ENCODE results near the gene EDAR. TPM values are rescaled to one million over a fixed set of nuclear protein-coding genes. Genes with fewer than 3 reads are reported as not detected.

Gene EDAR
- total and polyA plus RNA-seq, 2 of the 4 experiments (the other 2 are of a cell fraction), result not detected

DNA sequence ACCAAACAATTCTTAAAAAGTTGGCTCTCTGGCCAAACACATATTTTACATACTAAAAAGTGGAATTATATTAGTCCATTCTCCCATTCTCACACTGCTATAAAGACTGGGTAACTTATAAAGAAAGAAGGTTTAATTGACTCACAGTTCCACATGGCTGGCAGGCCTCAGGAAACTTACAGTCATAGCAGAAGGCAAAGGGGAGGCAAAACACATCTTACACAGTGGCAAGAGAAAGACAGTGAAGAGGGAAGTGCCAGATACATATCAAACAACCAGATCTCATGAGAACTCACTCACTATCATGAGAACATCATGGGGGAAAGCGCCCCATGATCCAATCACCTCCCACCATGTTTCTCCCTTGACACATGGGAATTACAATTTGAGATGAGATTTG is 42.6 kb downstream of the EDAR start:
- H2AK9ac ChIP-seq (replicated peaks; ENCODE audit: low read depth, low read length, poor library complexity), result no peak overlapping the region
- dilution Hi-C loops (cut with HindIII; ENCODE audit: low sequenced_read_pairs, unreplicated experiment), result no loop called here
- no peak for ATAC-seq (ENCODE audit: low read depth)

More for the DNA sequence above, 42.6 kb downstream of the EDAR start:
- BruUV-seq (replicated peaks), result no TSS peak
- Histone ChIP-seq H3K9ac (ENCODE audit: low read depth, low read length) (no peak overlapping the region), H3K14ac (replicated peaks; ENCODE audit: low read depth, low read length) (no peak overlapping the region), H3K9me1 (ENCODE audit: insufficient read depth, low read length) (no peaks in the 10 kb centered on the region), H2BK20ac (ENCODE audit: low read depth, low read length) (no peak overlapping the region), H3K4ac (ENCODE audit: low read depth, low read length) (no peak overlapping the region), H4K91ac (ENCODE audit: insufficient read depth, low read depth, low read length) (no peak overlapping the region), H2AFZ (replicated peaks; ENCODE audit: low read length, poor library complexity) (no peak overlapping the region), H2BK5ac (ENCODE audit: low read depth, low read length, poor library complexity, severe bottlenecking) (no peak overlapping the region), H3K4me1 (ENCODE audit: control insufficient read depth, insufficient read depth, low read length) (0 out of 2 replicates have a peak, but pooled peaks cover 2% of the 10 kb centered on the region), H4K8ac (ENCODE audit: low read depth in 2 of 2, low read length in 2 of 2) (no peak overlapping the region), H3K79me1 (ENCODE audit: low read depth in 1 of 2, low read length in 2 of 2) (no peaks in the 10 kb centered on the region), H2BK15ac (ENCODE audit: low read depth, low read length) (no peak overlapping the region), H3K4me2 (ENCODE audit: low read depth, low read length) (no peak overlapping the region), H3K4me3 (ENCODE audit: insufficient read depth, low read depth, low read length) (no peak overlapping the region), H2AK5ac (ENCODE audit: low read depth, low read length) (no peak overlapping the region), H3K56ac (ENCODE audit: extremely low read depth, insufficient read depth, low read length) (no peak overlapping the region), H2BK120ac (ENCODE audit: low read depth, low read length) (no peak overlapping the region), H3K27ac (ENCODE audit: insufficient read depth, low read length) (no peak overlapping the region), H3K36me3 (ENCODE audit: control insufficient read depth, insufficient read depth, low read length) (no peaks in the 10 kb centered on the region), H3K18ac (ENCODE audit: low read depth, low read length) (no peak overlapping the region), H4K20me1 (ENCODE audit: insufficient read depth, low read length) (no peaks in the 10 kb centered on the region; the same call in 1 of the 2 replicates), H3K23ac (ENCODE audit: low read depth, low read length) (no peak overlapping the region), H3K27me3 (ENCODE audit: control insufficient read depth, insufficient read depth, low read length) (peaks cover 51% of the 10 kb centered on the region), H4K5ac (ENCODE audit: low read depth, low read length) (no peak overlapping the region), H3K9me3 (ENCODE audit: control insufficient read depth, insufficient read depth, low read length) (peaks cover 8% of the 10 kb centered on the region)
- TF ChIP-seq, protein P1, sequence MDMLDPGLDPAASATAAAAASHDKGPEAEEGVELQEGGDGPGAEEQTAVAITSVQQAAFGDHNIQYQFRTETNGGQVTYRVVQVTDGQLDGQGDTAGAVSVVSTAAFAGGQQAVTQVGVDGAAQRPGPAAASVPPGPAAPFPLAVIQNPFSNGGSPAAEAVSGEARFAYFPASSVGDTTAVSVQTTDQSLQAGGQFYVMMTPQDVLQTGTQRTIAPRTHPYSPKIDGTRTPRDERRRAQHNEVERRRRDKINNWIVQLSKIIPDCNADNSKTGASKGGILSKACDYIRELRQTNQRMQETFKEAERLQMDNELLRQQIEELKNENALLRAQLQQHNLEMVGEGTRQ (IDR thresholded peaks at IDR 0.05; ENCODE audit: low read depth, low read length), result no peak
- TF ChIP-seq NFE2L2 (IDR thresholded peaks at IDR 0.05; ENCODE audit: low read depth, low read length) (no peak), CHD1 (IDR thresholded peaks at IDR 0.05; ENCODE audit: low read depth, low read length) (no peak), RAD21 (IDR thresholded peaks at IDR 0.05; ENCODE audit: low read length) (no peak)
- TF ChIP-seq, protein P2, sequence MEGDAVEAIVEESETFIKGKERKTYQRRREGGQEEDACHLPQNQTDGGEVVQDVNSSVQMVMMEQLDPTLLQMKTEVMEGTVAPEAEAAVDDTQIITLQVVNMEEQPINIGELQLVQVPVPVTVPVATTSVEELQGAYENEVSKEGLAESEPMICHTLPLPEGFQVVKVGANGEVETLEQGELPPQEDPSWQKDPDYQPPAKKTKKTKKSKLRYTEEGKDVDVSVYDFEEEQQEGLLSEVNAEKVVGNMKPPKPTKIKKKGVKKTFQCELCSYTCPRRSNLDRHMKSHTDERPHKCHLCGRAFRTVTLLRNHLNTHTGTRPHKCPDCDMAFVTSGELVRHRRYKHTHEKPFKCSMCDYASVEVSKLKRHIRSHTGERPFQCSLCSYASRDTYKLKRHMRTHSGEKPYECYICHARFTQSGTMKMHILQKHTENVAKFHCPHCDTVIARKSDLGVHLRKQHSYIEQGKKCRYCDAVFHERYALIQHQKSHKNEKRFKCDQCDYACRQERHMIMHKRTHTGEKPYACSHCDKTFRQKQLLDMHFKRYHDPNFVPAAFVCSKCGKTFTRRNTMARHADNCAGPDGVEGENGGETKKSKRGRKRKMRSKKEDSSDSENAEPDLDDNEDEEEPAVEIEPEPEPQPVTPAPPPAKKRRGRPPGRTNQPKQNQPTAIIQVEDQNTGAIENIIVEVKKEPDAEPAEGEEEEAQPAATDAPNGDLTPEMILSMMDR (conservative IDR thresholded peaks at IDR 0.05; ENCODE audit: low read depth, low read length), result no peak
- POLR2A ChIA-PET (ENCODE audit: unreplicated experiment), result no interaction called here
- intact Hi-C loops (cut with micrococcal nuclease) (no loop called here), in situ Hi-C loops (cut with MboI; ENCODE audit: low sequenced_read_pairs) (no loop called here)
- DNase-seq, result no peak
- CTCF ChIA-PET, result no interaction called here
- no CpG with 5 or more reads among the region's 1 CpG for WGBS, 2 experiments (ENCODE audit: extremely low coverage in 2 of 2, insufficient read length in 1 of 2)

All from IMR-90 (cell line).